Osteoblast (primary cell): ENCODE results near the gene PKHD1. TPM values are rescaled to one million over a fixed set of nuclear protein-coding genes. Genes with fewer than 3 reads are reported as not detected.

Experiments used
- DNase-seq: peaks from one replicate; pipeline ENCODE4 v3.0.0; 2011; ENCODE audit warnings: low spot score, mixed read lengths; ENCODE audit not compliant: insufficient read length; ENCODE audit errors: missing footprints
- H2AFZ ChIP-seq: 2 replicates; pipeline ENCODE4 v1.6.0; 2011; ENCODE audit warnings: mild to moderate bottlenecking, low read length
- H3K27ac ChIP-seq: 2 replicates; pipeline ENCODE4 v1.5.1; 2011; ENCODE audit warnings: mild to moderate bottlenecking, low read depth, low read length, moderate library complexity
- H3K27me3 ChIP-seq: 2 replicates; pipeline ENCODE4 v1.6.0; 2012; ENCODE audit warnings: mild to moderate bottlenecking, control low read depth, inconsistent platforms, low read length, moderate library complexity; ENCODE audit not compliant: insufficient read depth
- H3K36me3 ChIP-seq: 2 replicates; pipeline ENCODE4 v1.5.1; 2011; ENCODE audit warnings: mild to moderate bottlenecking, low read length, control low read depth, moderate library complexity; ENCODE audit not compliant: insufficient read depth
- H3K4me1 ChIP-seq: 2 replicates; pipeline ENCODE4 v1.5.1; 2011; ENCODE audit warnings: mild to moderate bottlenecking, low read length, control low read depth, moderate library complexity; ENCODE audit not compliant: insufficient read depth
- H3K4me2 ChIP-seq: 2 replicates; pipeline ENCODE4 v1.6.0; 2011; ENCODE audit warnings: mild to moderate bottlenecking, low read length; ENCODE audit not compliant: insufficient read depth
- H3K4me3 ChIP-seq: fragments of 200-600 bp; sonication (generic); 3 replicates; pipeline ENCODE4 v1.5.1; 2012; ENCODE audit warnings: mild to moderate bottlenecking, low read length, inconsistent platforms; ENCODE audit not compliant: insufficient read depth
- H3K79me2 ChIP-seq: 2 replicates; pipeline ENCODE4 v1.6.0; 2012; ENCODE audit warnings: mild to moderate bottlenecking, low read length, control low read depth, inconsistent platforms; ENCODE audit not compliant: insufficient read depth
- H3K9me3 ChIP-seq: 2 replicates; pipeline ENCODE4 v1.5.1; 2011; ENCODE audit warnings: low read depth, low read length, control low read depth
- H4K20me1 ChIP-seq: 2 replicates; pipeline ENCODE4 v1.6.0; 2012; ENCODE audit warnings: mild to moderate bottlenecking, low read length, control low read depth; ENCODE audit not compliant: insufficient read depth
- total RNA-seq: library from RNA; depleted of rRNA; stranded (reverse); fragments of >200 nt; gene quantifications from 2 replicates; pipeline ENCODE4 v1.2.3, GENCODE V29; 2012
- TF ChIP-seq, protein P1 (sequence below): IDR thresholded peaks from 2 replicates; pipeline ENCODE4 v1.5.1; 2011; ENCODE audit warnings: mild to moderate bottlenecking, low read depth, low read length, moderate library complexity; ENCODE audit errors: extremely low read depth

PKHD1 gene
- total RNA-seq, 1 donor = not detected

DNA sequence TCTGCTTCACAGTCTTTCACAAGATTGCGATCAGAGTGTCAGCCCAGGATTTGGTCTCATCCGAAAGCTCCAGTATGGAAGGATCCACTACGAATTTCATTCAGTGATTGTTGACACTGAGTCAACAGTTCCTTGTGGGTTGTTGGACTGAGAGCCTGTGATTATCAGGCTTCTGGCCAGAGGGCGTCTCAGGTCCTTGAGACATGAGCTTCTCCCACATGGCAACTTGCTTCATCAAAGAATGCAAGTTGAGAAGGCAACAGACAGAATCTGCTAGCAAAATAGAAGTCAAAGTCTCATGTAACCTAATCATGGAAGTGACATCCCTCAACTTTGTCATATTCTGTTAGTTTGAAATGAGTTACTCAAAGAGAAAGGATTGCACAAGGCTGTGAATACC, 40.5 kb upstream of the PKHD1 start:
- TF ChIP-seq, protein P1, sequence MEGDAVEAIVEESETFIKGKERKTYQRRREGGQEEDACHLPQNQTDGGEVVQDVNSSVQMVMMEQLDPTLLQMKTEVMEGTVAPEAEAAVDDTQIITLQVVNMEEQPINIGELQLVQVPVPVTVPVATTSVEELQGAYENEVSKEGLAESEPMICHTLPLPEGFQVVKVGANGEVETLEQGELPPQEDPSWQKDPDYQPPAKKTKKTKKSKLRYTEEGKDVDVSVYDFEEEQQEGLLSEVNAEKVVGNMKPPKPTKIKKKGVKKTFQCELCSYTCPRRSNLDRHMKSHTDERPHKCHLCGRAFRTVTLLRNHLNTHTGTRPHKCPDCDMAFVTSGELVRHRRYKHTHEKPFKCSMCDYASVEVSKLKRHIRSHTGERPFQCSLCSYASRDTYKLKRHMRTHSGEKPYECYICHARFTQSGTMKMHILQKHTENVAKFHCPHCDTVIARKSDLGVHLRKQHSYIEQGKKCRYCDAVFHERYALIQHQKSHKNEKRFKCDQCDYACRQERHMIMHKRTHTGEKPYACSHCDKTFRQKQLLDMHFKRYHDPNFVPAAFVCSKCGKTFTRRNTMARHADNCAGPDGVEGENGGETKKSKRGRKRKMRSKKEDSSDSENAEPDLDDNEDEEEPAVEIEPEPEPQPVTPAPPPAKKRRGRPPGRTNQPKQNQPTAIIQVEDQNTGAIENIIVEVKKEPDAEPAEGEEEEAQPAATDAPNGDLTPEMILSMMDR = no peak
- no peak for DNase-seq
- no peaks in the 10 kb centered on the region for H3K27me3 ChIP-seq

DNA sequence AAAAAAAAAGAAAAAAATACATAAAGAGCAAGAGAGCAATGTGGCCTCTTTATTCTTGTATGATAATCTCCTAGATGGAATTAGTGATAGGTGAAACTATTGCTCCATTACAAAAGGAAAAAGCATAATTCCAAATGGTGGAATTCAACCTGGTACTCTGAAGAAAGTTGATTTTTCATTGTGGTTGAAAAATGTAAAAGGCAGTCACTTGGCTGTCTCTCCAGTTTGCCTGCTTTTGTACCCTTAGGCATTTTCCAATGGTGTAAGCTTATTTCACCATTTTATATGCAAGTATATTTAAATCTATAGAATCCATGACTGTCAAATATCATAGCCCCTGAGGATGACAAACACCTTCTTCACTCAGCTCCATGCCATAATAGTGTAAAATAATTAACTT, 38.8 kb upstream of the PKHD1 start:
- no peaks in the 10 kb centered on the region for H3K27me3 ChIP-seq
- TF ChIP-seq, protein P1 = no peak

More for the DNA sequence above, 40.5 kb upstream of the PKHD1 start:
- no peaks in the 10 kb centered on the region for H3K79me2 ChIP-seq
- no peak overlapping the region for H2AFZ ChIP-seq
- H3K4me3 ChIP-seq = no peak overlapping the region
- no peaks in the 10 kb centered on the region for H3K9me3 ChIP-seq
- no peak overlapping the region for H3K4me2 ChIP-seq
- no peak overlapping the region for H3K27ac ChIP-seq
- H4K20me1 ChIP-seq = no peaks in the 10 kb centered on the region
- H3K36me3 ChIP-seq = no peaks in the 10 kb centered on the region
- H3K4me1 ChIP-seq = no peaks in the 10 kb centered on the region

DNA sequence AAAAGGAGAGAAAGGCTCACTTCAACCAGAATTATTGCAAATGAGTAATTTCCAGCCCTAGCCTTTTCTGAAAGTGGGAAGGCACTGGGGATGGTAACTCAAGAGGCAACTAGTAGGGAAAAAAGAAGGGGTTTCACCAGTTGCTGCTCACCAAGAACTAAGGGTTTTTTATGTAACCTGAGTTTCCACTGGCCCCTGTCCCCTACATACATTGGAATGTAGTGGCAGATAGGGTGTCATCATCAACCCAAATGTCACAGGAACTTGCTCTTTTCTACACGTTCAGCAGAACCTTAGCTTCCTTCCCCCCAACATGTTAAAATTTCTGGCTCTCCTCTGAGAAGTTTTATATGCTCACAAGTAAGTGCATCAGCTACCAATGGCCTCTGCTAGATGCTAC, 38.2 kb upstream of the PKHD1 start:
- no peak for DNase-seq
- TF ChIP-seq, protein P1 = no peak
- no peak overlapping the region for H2AFZ ChIP-seq
- H3K79me2 ChIP-seq = no peaks in the 10 kb centered on the region
- H3K27ac ChIP-seq = no peak overlapping the region
- no peaks in the 10 kb centered on the region for H3K36me3 ChIP-seq
- H3K27me3 ChIP-seq = no peaks in the 10 kb centered on the region
- no peaks in the 10 kb centered on the region for H3K4me1 ChIP-seq
- no peaks in the 10 kb centered on the region for H4K20me1 ChIP-seq
- no peak overlapping the region for H3K4me3 ChIP-seq
- no peak overlapping the region for H3K4me2 ChIP-seq
- no peaks in the 10 kb centered on the region for H3K9me3 ChIP-seq

More for the DNA sequence above, 38.8 kb upstream of the PKHD1 start:
- Histone ChIP-seq H3K9me3 (no peaks in the 10 kb centered on the region), H3K27ac (no peak overlapping the region), H3K36me3 (no peaks in the 10 kb centered on the region), H3K4me3 (no peak overlapping the region), H3K79me2 (no peaks in the 10 kb centered on the region), H2AFZ (no peak overlapping the region), H3K4me1 (no peaks in the 10 kb centered on the region), H3K4me2 (no peak overlapping the region), H4K20me1 (no peaks in the 10 kb centered on the region)
- DNase-seq = no peak

DNA sequence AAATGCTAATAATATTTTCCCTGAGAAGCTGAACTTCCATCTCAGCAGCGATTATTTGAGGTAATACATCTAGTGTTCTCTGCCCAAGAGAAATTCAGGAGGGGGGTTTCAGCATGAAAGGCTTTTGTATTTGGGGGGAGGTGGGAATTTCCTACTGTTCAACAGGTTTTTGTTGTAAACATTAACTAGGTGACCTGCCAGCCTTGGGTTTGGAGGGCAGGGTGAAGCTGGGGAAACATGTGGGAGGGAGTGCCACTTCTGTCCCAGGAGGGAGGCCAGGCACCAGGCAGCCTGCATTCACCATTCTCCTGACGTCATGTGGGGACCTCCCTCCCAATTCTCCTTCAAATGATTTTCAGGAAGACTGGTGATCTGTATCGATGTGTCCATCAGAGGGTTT, 37.7 kb upstream of the PKHD1 start:
- Histone ChIP-seq H3K79me2 (no peaks in the 10 kb centered on the region), H3K27me3 (no peaks in the 10 kb centered on the region), H3K27ac (no peak overlapping the region), H3K36me3 (no peaks in the 10 kb centered on the region), H2AFZ (no peak overlapping the region), H3K4me3 (no peak overlapping the region), H3K4me2 (no peak overlapping the region), H4K20me1 (no peaks in the 10 kb centered on the region), H3K4me1 (no peaks in the 10 kb centered on the region), H3K9me3 (no peaks in the 10 kb centered on the region)
- DNase-seq = no peak
- TF ChIP-seq, protein P1 = no peak
